ENCODE data around the gene OAF.

OAF gene

DNA sequence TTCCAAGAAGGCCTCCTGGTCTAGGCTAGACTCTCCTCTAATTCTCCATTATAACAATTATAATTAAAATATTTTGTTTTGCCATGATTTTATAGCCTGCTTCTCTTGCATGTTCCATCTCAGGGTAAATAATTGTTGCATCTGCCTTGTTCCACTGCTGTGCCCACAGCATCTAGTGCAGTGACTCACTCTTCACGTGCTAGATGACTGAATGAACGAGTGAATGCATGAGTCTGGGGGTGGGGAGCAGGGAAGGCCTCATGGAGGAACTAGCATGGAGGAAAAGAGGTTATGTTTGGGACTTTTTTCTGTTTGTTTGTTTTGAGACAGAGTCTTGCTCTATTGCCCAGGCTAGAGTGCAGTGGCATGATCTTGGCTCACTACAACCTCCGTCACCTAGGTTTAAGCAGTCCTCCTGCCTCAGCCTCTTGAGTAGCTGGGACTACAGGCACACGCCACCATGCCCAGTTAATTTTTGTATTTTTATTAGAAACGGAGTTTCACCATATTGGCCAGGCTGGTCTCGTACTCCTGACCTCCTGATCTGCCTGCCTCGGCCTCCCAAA lies 5.2 kb upstream of the OAF start:
- DNase-seq: no peak

GRCh38 chr11:120207512-120207911 lies 3.3 kb upstream of the OAF start:
- no peak for DNase-seq

GRCh38 chr11:120208001-120208441 lies 2.8 kb upstream of the OAF start:
- no peak for DNase-seq

DNA sequence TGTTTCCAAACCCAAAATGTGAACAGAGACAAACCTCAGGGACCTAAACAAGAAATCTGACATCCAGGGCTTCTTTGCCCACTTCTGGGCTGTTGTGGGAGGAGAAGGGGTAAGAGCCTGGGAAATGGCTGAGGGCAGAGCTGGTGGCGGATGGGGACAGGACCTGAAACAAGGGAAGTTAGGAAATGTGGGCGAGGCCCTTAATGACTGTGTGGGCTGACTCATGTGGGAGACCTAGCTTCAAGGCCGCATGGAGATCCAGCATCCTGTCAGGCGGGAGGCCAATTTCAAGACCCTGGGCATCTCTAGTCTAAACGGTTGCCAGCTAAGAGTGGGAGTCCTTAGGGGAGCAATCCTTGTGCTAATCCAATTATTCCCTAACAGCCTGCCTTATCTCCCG lies 2.1 kb upstream of the OAF start:
- no peak for DNase-seq

DNA sequence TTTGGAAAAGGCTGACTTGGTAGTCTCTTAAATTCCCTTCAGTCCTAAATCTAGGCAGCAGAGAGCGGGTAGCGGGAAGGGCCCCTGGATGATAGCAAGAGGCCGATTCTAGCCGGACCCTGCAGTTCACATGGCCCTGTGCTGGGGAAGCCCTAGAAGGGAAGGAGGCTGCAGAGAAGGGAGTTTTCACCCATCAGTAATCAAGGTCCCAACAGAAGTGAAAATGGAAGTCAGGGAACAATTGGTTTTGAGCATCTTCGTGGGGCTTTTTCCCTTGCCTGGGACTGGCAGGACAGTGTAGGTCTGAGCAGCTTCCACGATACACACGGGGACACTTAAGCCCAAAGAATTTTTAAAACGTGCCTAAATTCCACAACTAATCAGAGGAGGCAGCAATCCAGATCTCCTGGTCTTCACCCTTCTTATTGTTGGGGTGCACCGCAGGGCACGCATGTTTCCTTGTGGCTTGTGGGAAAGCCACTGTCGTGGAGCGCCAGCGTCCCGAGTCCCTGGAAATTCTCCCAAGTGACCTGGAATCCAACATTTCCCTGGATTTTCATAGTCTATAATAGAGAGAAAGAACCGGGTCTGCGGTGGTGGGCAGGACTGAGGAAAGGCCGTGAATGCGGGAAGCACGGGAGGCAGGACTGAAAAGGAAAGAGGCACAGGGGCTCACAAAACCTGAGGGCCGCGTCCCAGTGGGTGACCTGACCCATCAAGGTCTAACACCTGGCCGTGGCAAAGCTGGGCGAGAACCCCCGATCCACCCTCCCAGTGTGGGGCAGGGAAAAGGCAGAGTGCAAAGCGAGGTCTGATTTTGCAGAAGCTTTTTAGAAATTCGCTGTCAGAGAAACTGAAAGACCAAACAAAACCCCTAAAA lies 846 bp upstream of the OAF start:
- DNase-seq: no peak

- DNase-seq: no peak
Observed at GRCh38 chr11:120211522-120212258, 858 bp downstream of the OAF start.

DNA sequence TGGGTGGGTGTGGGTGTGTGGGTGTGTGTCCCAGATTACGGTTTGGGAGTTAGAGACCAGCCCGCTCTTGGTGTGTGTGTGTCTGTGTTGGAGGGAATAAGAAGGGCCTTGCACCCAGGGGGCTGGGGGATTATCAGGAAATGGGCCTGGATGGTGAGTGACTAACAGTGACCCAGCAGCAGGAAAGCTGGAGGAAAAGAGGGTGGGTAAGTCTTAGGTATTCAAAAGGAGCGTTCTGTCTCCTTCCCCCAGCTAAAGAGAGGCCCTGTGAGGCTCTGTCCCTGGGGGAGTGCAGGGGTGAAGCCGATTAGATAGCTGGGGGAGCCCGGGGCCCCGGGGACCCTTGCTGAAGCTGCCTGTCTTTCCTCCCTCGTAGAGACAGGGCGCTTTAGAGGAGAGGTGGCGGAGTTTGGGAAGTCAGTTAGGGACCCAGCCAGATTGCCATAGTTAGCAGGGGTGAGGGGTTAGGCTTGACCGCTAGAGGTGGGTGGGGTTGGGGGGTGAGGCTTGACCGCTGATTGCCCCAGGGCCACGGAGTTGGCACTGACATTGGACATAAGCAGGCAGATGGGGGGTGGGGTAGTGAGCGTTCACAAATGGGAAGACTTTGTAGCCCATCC lies 1.5 kb downstream of the OAF start:
- no peak for DNase-seq

- DNase-seq: no peak
Observed at GRCh38 chr11:120212926-120213325, 2.1 kb downstream of the OAF start.

DNA sequence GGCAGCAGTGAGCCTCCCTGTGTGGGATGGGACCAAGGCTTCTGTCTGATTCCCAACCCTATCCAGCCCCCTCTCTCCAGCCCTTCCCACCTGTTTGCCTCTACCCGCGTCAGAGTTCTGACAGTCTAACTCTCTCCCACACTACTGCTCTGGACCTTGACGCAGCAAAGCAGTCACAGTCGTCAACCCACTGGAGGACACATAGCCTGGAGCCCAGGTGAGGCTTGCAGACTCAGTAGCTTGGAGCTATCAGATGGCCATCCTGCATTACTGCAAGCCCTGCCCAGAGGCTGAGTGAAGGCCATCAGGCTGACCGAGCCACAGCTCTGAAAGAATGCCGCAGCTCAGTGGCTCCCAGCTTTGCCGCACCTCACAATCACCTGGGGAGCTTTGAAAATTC lies 3.7 kb downstream of the OAF start:
- no peak for DNase-seq

GRCh38 chr11:120215634-120216033 lies 4.8 kb downstream of the OAF start:
- no peak for DNase-seq

DNA sequence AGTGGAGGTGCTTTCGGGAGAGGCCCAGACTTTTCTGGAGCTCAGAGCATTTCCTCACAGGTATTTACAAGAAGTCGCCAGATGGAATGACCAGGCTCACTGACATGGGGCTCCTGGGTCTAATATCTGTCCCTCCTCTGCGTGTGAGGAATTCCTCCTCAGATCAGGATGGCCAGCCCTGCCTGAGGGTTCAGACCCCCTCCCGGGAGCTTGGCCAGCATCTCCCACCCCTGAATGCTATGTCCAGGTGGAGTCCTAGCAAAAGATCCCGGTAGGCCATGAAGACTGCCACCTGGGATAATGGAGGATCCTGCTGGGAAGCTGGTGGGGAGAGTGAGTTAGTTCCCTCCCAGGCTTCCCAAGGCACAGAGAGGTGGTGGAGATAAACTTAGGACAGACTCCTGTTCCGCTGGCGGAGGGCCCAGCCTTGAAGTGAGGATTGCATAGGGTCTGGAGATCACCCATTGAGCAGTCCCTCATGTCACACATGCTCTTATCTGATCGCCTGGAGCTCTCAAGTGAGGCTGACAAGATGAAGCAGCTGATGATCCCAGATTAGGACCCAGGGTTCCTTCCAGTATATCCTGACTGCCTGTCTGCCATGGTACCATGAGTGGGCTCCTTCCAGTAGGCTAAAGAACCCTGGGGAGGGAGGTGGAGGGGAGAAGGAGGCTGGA lies 5.7 kb downstream of the OAF start:
- DNase-seq: no peak

- DNase-seq: no peak
Observed at GRCh38 chr11:120217526-120217925, 6.7 kb downstream of the OAF start.

DNA sequence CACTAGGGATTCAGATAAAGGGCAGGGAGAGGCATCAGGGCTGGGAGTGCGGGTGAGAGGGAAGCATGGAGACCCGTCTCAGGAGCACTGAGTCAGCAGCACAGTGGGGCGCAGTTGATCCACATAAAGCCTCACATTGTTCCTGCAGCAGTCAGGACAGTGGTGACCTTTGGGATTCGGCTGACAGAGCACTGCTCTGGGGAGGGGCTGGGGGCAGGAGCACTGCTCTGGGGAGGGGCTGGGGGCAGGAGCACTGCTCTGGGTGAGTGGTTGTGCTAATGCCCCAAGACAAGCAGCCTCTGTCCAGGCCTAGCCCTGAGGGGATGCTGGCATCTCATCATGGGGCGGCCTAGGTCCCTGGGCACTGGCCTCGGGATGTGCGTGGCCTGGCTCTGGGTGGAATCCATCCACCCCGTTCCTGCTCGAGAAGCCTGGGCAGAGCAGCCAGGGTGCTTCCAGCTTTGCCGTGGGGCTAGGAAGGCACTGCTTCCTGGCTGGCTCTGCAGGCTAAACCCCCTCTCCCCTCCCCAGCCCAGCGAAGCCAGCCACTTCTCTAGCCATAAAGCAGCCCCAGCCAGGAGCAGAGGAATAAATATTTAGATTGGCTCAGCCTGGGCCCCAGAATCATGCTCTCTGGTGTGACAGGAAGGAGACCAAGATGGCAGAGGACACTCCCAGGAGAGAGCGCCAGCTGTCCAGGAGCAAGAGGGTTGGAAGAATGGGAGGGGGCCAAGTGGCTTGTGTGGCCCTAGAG lies 7.3 kb downstream of the OAF start:
- DNase-seq: no peak

- no peak for DNase-seq
Observed at GRCh38 chr11:120218695-120219033, 7.8 kb downstream of the OAF start.

DNA sequence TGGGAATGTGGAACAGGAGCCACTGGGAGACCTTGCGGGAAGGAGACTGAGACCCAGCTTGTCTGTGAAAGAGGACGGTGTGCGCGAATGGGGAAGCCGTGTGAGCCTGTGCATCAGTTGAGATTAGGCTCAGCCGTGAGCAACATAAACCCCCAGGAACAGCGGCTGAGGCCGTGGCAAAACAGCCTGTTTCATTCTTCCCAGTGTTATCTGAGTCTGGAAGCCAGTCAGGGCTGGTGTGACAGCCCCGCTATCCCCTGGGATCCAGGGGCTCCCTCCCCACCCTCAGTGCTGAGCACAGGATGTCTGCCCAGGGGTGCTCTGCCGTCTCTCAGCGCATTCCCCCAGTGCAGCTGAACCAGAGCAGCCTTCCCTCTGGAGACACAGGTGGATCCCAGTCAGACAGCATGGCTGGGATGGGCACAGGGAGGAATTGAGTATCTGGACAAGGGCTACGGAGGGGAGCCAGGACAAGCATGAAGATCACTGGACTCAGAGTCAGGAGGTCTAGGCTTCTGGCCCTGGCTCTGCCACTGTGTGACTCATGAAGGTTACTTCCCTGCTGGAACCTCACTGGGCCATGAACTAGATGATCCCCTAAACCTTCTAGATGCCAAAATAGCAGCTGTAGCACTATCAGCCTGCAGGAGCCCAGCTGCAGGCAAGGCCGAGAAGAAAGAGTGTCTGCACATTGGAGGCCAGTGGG lies 8.6 kb downstream of the OAF start:
- DNase-seq: no peak

GRCh38 chr11:120219938-120220746 lies 9.3 kb downstream of the OAF start:
- DNase-seq: no peak

DNA sequence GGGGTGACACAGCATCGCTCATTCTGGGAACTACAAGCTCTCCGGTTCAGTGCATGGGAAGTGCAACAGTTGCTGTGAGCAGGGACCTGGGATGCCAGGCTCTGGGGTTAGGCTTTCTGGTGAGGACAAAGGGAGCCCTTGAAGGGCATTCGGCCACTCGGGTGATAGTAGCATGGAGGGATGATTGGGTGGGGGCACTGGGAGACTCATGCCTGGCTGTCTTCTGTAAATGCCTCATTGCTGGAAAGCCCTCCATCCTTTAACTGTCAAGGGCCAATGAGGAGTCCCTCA lies 9.9 kb downstream of the OAF start:
- DNase-seq: no peak

DNA sequence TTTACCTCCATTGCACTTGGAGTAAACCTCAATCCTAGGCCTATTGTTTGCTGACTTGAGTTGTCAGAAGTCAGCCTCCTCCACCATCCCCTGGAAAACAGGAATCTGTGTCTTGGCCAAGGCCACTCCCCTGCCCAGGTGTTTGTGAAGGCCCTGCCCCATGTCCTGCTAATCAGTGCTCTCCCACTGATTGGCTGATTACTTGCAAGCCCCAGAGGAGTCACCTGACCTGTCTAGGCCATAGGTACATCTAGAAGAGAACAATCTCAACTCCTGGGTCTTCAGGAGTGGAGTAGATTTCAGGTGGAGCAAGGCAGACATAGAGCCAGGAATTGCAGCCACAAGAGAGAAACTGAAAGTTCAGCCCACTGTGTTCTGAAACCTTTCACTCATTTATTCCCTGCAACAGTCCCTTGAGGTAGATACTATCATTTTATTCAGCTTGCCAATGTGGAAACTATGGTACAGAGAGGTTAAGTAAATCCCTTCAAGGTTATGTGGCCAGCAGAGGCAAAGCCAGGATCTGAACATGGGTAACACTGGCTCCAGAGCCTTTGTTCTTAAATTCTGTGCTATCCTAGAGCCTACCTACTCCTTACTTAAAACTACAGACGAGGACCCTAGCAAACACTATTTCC lies 10.4 kb downstream of the OAF start:
- DNase-seq: no peak

- DNase-seq: no peak
Observed at GRCh38 chr11:120222916-120223315, 12.1 kb downstream of the OAF start.

DNA sequence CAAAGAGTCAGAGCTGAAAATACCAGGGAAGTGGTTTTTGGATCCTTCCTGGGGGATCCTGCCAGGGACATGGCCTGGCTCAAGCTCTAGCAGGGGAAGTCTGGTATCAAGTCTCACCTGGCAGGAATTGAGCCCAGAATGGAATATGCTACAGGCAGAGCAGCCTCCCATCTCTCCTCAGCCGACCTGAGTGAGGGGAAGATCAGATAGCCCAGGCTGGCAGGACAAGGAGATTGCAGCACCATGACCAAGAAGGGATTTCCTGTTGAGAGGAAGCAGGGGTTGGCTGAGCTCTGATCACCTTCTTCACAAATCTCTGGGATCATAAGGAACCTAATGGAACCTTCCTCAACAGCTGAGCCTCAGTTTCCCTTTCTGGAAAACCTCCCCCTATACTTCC lies 13.0 kb downstream of the OAF start:
- DNase-seq: no peak

Measured in activated CD4-positive, CD25-positive, alpha-beta regulatory T cell (primary cell).